Astrocyte of the spinal cord (primary cell): ENCODE results near the gene KCNK15.

Experiments
- DNase-seq: peaks from one replicate; pipeline ENCODE4 v3.0.0; 2011; ENCODE audit warnings: low read depth, low spot score
- H3K4me3 ChIP-seq: 2 replicates; pipeline ENCODE4 v1.5.1; 2011; ENCODE audit warnings: low read depth, mild to moderate bottlenecking, low read length, moderate library complexity
- CTCF ChIP-seq: IDR thresholded peaks from 2 replicates; pipeline ENCODE4 v1.5.1; 2012; ENCODE audit warnings: low read depth, mild to moderate bottlenecking, low read length, inconsistent platforms
- in situ Hi-C: cut with HindIII; loops from 2 replicates; pipeline ENCODE4 v1.10.0; 2017; ENCODE audit warnings: low sequenced_read_pairs

KCNK15 gene

GRCh38 chr20:44765701-44766347 lies 20.2 kb downstream of the KCNK15 start:
- in situ Hi-C loops = no loop called here
- DNase-seq = no peak
- H3K4me3 ChIP-seq = no peak overlapping the region
- TF ChIP-seq CTCF = no peak

GRCh38 chr20:44768256-44768655 lies 22.6 kb downstream of the KCNK15 start:
- in situ Hi-C loops = no loop called here
- no peak for TF ChIP-seq CTCF
- no peak overlapping the region for H3K4me3 ChIP-seq
- no peak for DNase-seq

- in situ Hi-C loops = no loop called here
- no peak overlapping the region for H3K4me3 ChIP-seq
- no peak for TF ChIP-seq CTCF
- no peak for DNase-seq
Observed at GRCh38 chr20:44768854-44769480, 23.3 kb downstream of the KCNK15 start.

GRCh38 chr20:44769481-44769863 lies 23.8 kb downstream of the KCNK15 start:
- in situ Hi-C loops = no loop called here
- H3K4me3 ChIP-seq = no peak overlapping the region
- TF ChIP-seq CTCF = no peak
- DNase-seq = no peak

GRCh38 chr20:44770484-44771171 lies 25.0 kb downstream of the KCNK15 start:
- no peak for TF ChIP-seq CTCF
- no peak overlapping the region for H3K4me3 ChIP-seq
- in situ Hi-C loops = no loop called here
- no peak for DNase-seq

GRCh38 chr20:44771172-44771535 lies 25.5 kb downstream of the KCNK15 start:
- H3K4me3 ChIP-seq = no peak overlapping the region
- in situ Hi-C loops = no loop called here
- no peak for DNase-seq
- TF ChIP-seq CTCF = no peak
